ENCODE measurements around the gene NOTCH4.
"Not testable (repeated sequence)": the region's sequence is repeated elsewhere in the genome, so short reads cannot be mapped to it uniquely, and the experiment has no call there.

NOTCH4 gene

GRCh38 chr6:32223258-32224235 is at the start of gene NOTCH4:
Gene NOTCH4 (minus strand): TSS chr6:32224067. CDS start chr6:32223928, 139 bp downstream.
- in situ Hi-C loops (cut with MboI; ENCODE audit: low sequenced_read_pairs), result no loop called here

- in situ Hi-C loops (cut with MboI; ENCODE audit: low sequenced_read_pairs), result no loop called here
These were observed 47.6 kb upstream of the NOTCH4 start for GRCh38 chr6:32271429-32271828.

- in situ Hi-C loops (cut with MboI; ENCODE audit: low sequenced_read_pairs), result not testable (repeated sequence)
These were observed 44.6 kb upstream of the NOTCH4 start for GRCh38 chr6:32268459-32268858.

GRCh38 chr6:32267035-32267434 is 43.2 kb upstream of the NOTCH4 start:
- in situ Hi-C loops (cut with MboI; ENCODE audit: low sequenced_read_pairs), result no loop called here

GRCh38 chr6:32257262-32257661 is 33.4 kb upstream of the NOTCH4 start:
- in situ Hi-C loops (cut with MboI; ENCODE audit: low sequenced_read_pairs), result not testable (repeated sequence)

- in situ Hi-C loops (cut with MboI; ENCODE audit: low sequenced_read_pairs), result no loop called here
These were observed 31.6 kb upstream of the NOTCH4 start for GRCh38 chr6:32255199-32256153.

- in situ Hi-C loops (cut with MboI; ENCODE audit: low sequenced_read_pairs), result no loop called here
These were observed 30.9 kb upstream of the NOTCH4 start for GRCh38 chr6:32254761-32255198.

- in situ Hi-C loops (cut with MboI; ENCODE audit: low sequenced_read_pairs), result no loop called here
These were observed 28.6 kb upstream of the NOTCH4 start for GRCh38 chr6:32252331-32253009.

- in situ Hi-C loops (cut with MboI; ENCODE audit: low sequenced_read_pairs), result no loop called here
These were observed 25.4 kb upstream of the NOTCH4 start for GRCh38 chr6:32249262-32249661.

- in situ Hi-C loops (cut with MboI; ENCODE audit: low sequenced_read_pairs), result no loop called here
These were observed 23.5 kb upstream of the NOTCH4 start for GRCh38 chr6:32247401-32247800.

GRCh38 chr6:32244946-32245398 is 21.1 kb upstream of the NOTCH4 start:
- in situ Hi-C loops (cut with MboI; ENCODE audit: low sequenced_read_pairs), result no loop called here

GRCh38 chr6:32244270-32244669 is 20.4 kb upstream of the NOTCH4 start:
- in situ Hi-C loops (cut with MboI; ENCODE audit: low sequenced_read_pairs), result no loop called here

GRCh38 chr6:32242318-32242813 is 18.5 kb upstream of the NOTCH4 start:
- in situ Hi-C loops (cut with MboI; ENCODE audit: low sequenced_read_pairs), result not testable (repeated sequence)

GRCh38 chr6:32240686-32241085 is 16.8 kb upstream of the NOTCH4 start:
- in situ Hi-C loops (cut with MboI; ENCODE audit: low sequenced_read_pairs), result no loop called here

- in situ Hi-C loops (cut with MboI; ENCODE audit: low sequenced_read_pairs), result no loop called here
These were observed 15.6 kb upstream of the NOTCH4 start for GRCh38 chr6:32239462-32239861.

- in situ Hi-C loops (cut with MboI; ENCODE audit: low sequenced_read_pairs), result no loop called here
These were observed 11.1 kb upstream of the NOTCH4 start for GRCh38 chr6:32234934-32235333.

- in situ Hi-C loops (cut with MboI; ENCODE audit: low sequenced_read_pairs), result no loop called here
These were observed 2.6 kb upstream of the NOTCH4 start for GRCh38 chr6:32226434-32226833.

GRCh38 chr6:32224696-32225095 is 829 bp upstream of the NOTCH4 start:
- in situ Hi-C loops (cut with MboI; ENCODE audit: low sequenced_read_pairs), result no loop called here

- in situ Hi-C loops (cut with MboI; ENCODE audit: low sequenced_read_pairs), result no loop called here
These were observed 1.3 kb downstream of the NOTCH4 start for GRCh38 chr6:32222333-32223230.
